ENCODE results near the gene MCL1. TPM values are rescaled to one million over a fixed set of nuclear protein-coding genes. Genes with fewer than 3 reads are reported as not detected.

The MCL1 gene
- total RNA-seq, 1 donor from 2014 or later: 323 TPM

- no peak for DNase-seq (ENCODE audit: low spot score)
These were observed 21.6 kb downstream of the MCL1 start for GRCh38 chr1:150557813-150558212.

GRCh38 chr1:150557065-150557600 lies 22.3 kb downstream of the MCL1 start:
- DNase-seq (ENCODE audit: low spot score): no peak

- DNase-seq (ENCODE audit: low spot score): no peak
These were observed 23.2 kb downstream of the MCL1 start for GRCh38 chr1:150555971-150556865.

- DNase-seq (ENCODE audit: low spot score): no peak
These were observed 24.0 kb downstream of the MCL1 start for GRCh38 chr1:150555198-150555970.

GRCh38 chr1:150554086-150554452 lies 25.3 kb downstream of the MCL1 start:
- DNase-seq (ENCODE audit: low spot score): no peak

GRCh38 chr1:150553392-150554085 lies 25.9 kb downstream of the MCL1 start:
- no peak for DNase-seq (ENCODE audit: low spot score)

GRCh38 chr1:150552911-150553289 lies 26.5 kb downstream of the MCL1 start:
- no peak for DNase-seq (ENCODE audit: low spot score)

GRCh38 chr1:150552128-150552910 lies 27.1 kb downstream of the MCL1 start:
- peak; percentile 96 for DNase-seq (ENCODE audit: low spot score)

- DNase-seq (ENCODE audit: low spot score): no peak
These were observed 27.7 kb downstream of the MCL1 start for GRCh38 chr1:150551784-150552127.

- DNase-seq (ENCODE audit: low spot score): no peak
These were observed 28.2 kb downstream of the MCL1 start for GRCh38 chr1:150551051-150551783.

- DNase-seq (ENCODE audit: low spot score): peak; percentile 74
These were observed 29.0 kb downstream of the MCL1 start for GRCh38 chr1:150550222-150551050.

GRCh38 chr1:150549496-150550221 lies 29.8 kb downstream of the MCL1 start:
- DNase-seq (ENCODE audit: low spot score): peak; percentile 49

- DNase-seq (ENCODE audit: low spot score): peak; percentile 78
These were observed 30.5 kb downstream of the MCL1 start, which contains the start of gene ADAMTSL4 for GRCh38 chr1:150548632-150549495. Gene ADAMTSL4 (plus strand): TSS chr1:150549408. CDS start chr1:150552289, 2,881 bp downstream.

GRCh38 chr1:150548324-150548631 lies 31.1 kb downstream of the MCL1 start:
- DNase-seq (ENCODE audit: low spot score): no peak

GRCh38 chr1:150546294-150546937 lies 33.0 kb downstream of the MCL1 start:
- no peak for DNase-seq (ENCODE audit: low spot score)

- DNase-seq (ENCODE audit: low spot score): no peak
These were observed 33.9 kb downstream of the MCL1 start for GRCh38 chr1:150545486-150546032.

GRCh38 chr1:150544204-150544603 lies 35.2 kb downstream of the MCL1 start:
- DNase-seq (ENCODE audit: low spot score): no peak
